ENCODE results near the gene ANTXRL.

GRCh38 chr10:46330894-46331293, 44.1 kb downstream of the ANTXRL start:
- TF ChIP-seq MAX (IDR thresholded peaks at IDR 0.05; ENCODE audit: low read depth, low read length) (no peak), FOS (IDR thresholded peaks at IDR 0.05; ENCODE audit: borderline replicate concordance, extremely low read depth, insufficient read length) (no peak), HDAC6 (IDR thresholded peaks at IDR 0.05; ENCODE audit: unreplicated experiment) (no peak), SP1 (IDR thresholded peaks at IDR 0.05; ENCODE audit: low read depth, low read length) (no peak), E2F4 (IDR thresholded peaks at IDR 0.05; ENCODE audit: low read depth, low read length) (no peak), CREB1 (IDR thresholded peaks at IDR 0.05; ENCODE audit: low read depth) (no peak), TAF1 (IDR thresholded peaks at IDR 0.05; ENCODE audit: borderline replicate concordance, low read depth, low read length) (no peak), SIN3A (IDR thresholded peaks at IDR 0.05; ENCODE audit: low read depth, low read length) (no peak)
- TF ChIP-seq, protein P1, sequence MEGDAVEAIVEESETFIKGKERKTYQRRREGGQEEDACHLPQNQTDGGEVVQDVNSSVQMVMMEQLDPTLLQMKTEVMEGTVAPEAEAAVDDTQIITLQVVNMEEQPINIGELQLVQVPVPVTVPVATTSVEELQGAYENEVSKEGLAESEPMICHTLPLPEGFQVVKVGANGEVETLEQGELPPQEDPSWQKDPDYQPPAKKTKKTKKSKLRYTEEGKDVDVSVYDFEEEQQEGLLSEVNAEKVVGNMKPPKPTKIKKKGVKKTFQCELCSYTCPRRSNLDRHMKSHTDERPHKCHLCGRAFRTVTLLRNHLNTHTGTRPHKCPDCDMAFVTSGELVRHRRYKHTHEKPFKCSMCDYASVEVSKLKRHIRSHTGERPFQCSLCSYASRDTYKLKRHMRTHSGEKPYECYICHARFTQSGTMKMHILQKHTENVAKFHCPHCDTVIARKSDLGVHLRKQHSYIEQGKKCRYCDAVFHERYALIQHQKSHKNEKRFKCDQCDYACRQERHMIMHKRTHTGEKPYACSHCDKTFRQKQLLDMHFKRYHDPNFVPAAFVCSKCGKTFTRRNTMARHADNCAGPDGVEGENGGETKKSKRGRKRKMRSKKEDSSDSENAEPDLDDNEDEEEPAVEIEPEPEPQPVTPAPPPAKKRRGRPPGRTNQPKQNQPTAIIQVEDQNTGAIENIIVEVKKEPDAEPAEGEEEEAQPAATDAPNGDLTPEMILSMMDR (IDR thresholded peaks at IDR 0.05 in 2 of 3, conservative IDR thresholded peaks at IDR 0.05 in 1 of 3; ENCODE audit: control insufficient read depth in 2 of 3, extremely low read depth in 1 of 3, insufficient read depth in 1 of 3, low read depth in 3 of 3, low read length in 3 of 3): no peak
- TF ChIP-seq, protein P2, sequence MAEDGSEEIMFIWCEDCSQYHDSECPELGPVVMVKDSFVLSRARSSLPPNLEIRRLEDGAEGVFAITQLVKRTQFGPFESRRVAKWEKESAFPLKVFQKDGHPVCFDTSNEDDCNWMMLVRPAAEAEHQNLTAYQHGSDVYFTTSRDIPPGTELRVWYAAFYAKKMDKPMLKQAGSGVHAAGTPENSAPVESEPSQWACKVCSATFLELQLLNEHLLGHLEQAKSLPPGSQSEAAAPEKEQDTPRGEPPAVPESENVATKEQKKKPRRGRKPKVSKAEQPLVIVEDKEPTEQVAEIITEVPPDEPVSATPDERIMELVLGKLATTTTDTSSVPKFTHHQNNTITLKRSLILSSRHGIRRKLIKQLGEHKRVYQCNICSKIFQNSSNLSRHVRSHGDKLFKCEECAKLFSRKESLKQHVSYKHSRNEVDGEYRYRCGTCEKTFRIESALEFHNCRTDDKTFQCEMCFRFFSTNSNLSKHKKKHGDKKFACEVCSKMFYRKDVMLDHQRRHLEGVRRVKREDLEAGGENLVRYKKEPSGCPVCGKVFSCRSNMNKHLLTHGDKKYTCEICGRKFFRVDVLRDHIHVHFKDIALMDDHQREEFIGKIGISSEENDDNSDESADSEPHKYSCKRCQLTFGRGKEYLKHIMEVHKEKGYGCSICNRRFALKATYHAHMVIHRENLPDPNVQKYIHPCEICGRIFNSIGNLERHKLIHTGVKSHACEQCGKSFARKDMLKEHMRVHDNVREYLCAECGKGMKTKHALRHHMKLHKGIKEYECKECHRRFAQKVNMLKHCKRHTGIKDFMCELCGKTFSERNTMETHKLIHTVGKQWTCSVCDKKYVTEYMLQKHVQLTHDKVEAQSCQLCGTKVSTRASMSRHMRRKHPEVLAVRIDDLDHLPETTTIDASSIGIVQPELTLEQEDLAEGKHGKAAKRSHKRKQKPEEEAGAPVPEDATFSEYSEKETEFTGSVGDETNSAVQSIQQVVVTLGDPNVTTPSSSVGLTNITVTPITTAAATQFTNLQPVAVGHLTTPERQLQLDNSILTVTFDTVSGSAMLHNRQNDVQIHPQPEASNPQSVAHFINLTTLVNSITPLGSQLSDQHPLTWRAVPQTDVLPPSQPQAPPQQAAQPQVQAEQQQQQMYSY (CRISPR knock-in tag; IDR thresholded peaks at IDR 0.05): no peak
- TF ChIP-seq, protein P3, sequence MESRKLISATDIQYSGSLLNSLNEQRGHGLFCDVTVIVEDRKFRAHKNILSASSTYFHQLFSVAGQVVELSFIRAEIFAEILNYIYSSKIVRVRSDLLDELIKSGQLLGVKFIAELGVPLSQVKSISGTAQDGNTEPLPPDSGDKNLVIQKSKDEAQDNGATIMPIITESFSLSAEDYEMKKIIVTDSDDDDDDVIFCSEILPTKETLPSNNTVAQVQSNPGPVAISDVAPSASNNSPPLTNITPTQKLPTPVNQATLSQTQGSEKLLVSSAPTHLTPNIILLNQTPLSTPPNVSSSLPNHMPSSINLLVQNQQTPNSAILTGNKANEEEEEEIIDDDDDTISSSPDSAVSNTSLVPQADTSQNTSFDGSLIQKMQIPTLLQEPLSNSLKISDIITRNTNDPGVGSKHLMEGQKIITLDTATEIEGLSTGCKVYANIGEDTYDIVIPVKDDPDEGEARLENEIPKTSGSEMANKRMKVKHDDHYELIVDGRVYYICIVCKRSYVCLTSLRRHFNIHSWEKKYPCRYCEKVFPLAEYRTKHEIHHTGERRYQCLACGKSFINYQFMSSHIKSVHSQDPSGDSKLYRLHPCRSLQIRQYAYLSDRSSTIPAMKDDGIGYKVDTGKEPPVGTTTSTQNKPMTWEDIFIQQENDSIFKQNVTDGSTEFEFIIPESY (IDR thresholded peaks at IDR 0.05): no peak
